Nephron progenitor cell (in vitro differentiated cells): Measurements from ENCODE around the gene TLE1.

Experiments used
- DNase-seq: peaks from one replicate; pipeline ENCODE4 v3.0.0; 2021
- H3K27ac Mint-ChIP-seq: 2 replicates; pipeline ENCODE4 v1.8.0; 2021; ENCODE audit warnings: mild to moderate bottlenecking, moderate library complexity, mixed read lengths
- H3K27me3 Mint-ChIP-seq: 2 replicates; pipeline ENCODE4 v1.8.0; 2021; ENCODE audit warnings: mild to moderate bottlenecking, low read depth, mixed read lengths; ENCODE audit not compliant: poor library complexity
- H3K36me3 Mint-ChIP-seq: 2 replicates; pipeline ENCODE4 v1.8.0; 2021; ENCODE audit warnings: low read depth, mixed read lengths
- H3K4me1 Mint-ChIP-seq: 2 replicates; pipeline ENCODE4 v1.8.0; 2021; ENCODE audit warnings: mixed read lengths
- H3K4me3 Mint-ChIP-seq: 2 replicates; pipeline ENCODE4 v1.8.0; 2021; ENCODE audit warnings: mild to moderate bottlenecking, moderate library complexity, mixed read lengths
- H3K9me3 Mint-ChIP-seq: 2 replicates; pipeline ENCODE4 v1.8.0; 2021; ENCODE audit warnings: mild to moderate bottlenecking, moderate library complexity, mixed read lengths
- TF ChIP-seq, protein P1 (sequence below): fragments of 200-600 bp; sonication (generic); IDR thresholded peaks from 2 replicates; pipeline ENCODE4 v1.5.0; 2021; ENCODE audit warnings: antibody characterized with exemption

Gene TLE1

GRCh38 chr9:81535542-81536241, 153.7 kb downstream of the TLE1 start:
- H3K9me3 Mint-ChIP-seq: no peaks in the 10 kb centered on the region
- peaks cover 3% of the 10 kb centered on the region for H3K27me3 Mint-ChIP-seq
- H3K36me3 Mint-ChIP-seq: no peaks in the 10 kb centered on the region
- DNase-seq: no peak
- TF ChIP-seq, protein P1, sequence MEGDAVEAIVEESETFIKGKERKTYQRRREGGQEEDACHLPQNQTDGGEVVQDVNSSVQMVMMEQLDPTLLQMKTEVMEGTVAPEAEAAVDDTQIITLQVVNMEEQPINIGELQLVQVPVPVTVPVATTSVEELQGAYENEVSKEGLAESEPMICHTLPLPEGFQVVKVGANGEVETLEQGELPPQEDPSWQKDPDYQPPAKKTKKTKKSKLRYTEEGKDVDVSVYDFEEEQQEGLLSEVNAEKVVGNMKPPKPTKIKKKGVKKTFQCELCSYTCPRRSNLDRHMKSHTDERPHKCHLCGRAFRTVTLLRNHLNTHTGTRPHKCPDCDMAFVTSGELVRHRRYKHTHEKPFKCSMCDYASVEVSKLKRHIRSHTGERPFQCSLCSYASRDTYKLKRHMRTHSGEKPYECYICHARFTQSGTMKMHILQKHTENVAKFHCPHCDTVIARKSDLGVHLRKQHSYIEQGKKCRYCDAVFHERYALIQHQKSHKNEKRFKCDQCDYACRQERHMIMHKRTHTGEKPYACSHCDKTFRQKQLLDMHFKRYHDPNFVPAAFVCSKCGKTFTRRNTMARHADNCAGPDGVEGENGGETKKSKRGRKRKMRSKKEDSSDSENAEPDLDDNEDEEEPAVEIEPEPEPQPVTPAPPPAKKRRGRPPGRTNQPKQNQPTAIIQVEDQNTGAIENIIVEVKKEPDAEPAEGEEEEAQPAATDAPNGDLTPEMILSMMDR: no peak
- H3K4me3 Mint-ChIP-seq: no peak overlapping the region
- H3K27ac Mint-ChIP-seq: no peak overlapping the region
- H3K4me1 Mint-ChIP-seq: peaks cover 52% of the 10 kb centered on the region

- H3K27ac Mint-ChIP-seq: no peak overlapping the region
- H3K4me3 Mint-ChIP-seq: no peak overlapping the region
- H3K9me3 Mint-ChIP-seq: no peaks in the 10 kb centered on the region
- peaks cover 2% of the 10 kb centered on the region for H3K27me3 Mint-ChIP-seq
- H3K36me3 Mint-ChIP-seq: no peaks in the 10 kb centered on the region
- no peak for DNase-seq
- TF ChIP-seq, protein P1: no peak
- H3K4me1 Mint-ChIP-seq: peaks cover 49% of the 10 kb centered on the region
Measured at GRCh38 chr9:81534138-81534875, 155.0 kb downstream of the TLE1 start.
